LNCAP (cell line): ENCODE data around the gene FAM78A.

Source experiments
- TF ChIP-seq, protein P1 (sequence below): fragments of 450-650 bp; IDR thresholded peaks from 2 replicates; pipeline ENCODE4 v1.5.1; 2017; ENCODE audit warnings: mild to moderate bottlenecking

Gene FAM78A

DNA sequence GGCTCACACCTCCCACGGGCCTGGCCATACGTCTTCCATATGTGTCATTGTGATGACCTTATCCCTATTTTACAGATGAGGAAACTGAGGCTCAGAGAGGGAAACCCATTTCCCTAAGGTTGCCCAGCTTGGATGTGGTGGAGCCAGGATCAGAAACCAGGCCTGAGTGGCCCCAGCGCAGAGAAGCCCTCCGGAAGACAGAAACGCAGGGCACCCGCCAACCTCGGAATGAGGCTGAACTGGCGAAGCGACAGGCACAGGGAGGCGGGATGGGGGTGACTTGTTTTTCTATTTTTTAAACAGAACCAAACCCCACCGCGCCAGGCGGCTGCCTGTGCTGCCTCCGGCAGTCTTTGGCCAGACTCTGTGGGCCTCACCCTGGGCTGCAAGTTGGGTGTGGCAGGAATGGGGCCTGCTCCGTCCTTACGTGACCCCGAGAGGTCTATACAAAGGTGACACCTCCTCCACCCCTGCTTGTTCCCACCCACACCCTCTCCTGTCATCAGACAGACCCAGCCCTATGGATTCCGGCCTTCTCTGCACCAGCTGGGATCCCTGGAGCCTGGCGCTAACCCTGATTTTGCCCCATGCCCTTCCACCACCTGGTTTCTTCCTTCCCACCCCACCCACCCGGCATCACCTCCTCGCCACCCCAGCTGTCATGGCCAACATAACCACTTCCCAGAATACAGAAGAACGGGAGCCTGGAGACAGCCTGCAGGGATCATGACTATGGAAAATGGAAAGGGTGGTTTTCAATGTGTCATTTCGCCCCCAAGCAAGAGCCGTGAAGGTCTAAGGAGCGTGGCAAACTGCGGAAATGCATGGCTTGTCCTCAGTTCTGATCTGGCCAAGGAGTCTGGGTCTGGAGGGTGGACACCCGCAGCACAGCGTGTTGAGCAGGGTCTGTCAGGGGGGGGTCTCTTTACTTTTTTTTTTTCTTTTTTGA lies 36.8 kb upstream of the FAM78A start:
- TF ChIP-seq, protein P1, sequence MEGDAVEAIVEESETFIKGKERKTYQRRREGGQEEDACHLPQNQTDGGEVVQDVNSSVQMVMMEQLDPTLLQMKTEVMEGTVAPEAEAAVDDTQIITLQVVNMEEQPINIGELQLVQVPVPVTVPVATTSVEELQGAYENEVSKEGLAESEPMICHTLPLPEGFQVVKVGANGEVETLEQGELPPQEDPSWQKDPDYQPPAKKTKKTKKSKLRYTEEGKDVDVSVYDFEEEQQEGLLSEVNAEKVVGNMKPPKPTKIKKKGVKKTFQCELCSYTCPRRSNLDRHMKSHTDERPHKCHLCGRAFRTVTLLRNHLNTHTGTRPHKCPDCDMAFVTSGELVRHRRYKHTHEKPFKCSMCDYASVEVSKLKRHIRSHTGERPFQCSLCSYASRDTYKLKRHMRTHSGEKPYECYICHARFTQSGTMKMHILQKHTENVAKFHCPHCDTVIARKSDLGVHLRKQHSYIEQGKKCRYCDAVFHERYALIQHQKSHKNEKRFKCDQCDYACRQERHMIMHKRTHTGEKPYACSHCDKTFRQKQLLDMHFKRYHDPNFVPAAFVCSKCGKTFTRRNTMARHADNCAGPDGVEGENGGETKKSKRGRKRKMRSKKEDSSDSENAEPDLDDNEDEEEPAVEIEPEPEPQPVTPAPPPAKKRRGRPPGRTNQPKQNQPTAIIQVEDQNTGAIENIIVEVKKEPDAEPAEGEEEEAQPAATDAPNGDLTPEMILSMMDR, result no peak

DNA sequence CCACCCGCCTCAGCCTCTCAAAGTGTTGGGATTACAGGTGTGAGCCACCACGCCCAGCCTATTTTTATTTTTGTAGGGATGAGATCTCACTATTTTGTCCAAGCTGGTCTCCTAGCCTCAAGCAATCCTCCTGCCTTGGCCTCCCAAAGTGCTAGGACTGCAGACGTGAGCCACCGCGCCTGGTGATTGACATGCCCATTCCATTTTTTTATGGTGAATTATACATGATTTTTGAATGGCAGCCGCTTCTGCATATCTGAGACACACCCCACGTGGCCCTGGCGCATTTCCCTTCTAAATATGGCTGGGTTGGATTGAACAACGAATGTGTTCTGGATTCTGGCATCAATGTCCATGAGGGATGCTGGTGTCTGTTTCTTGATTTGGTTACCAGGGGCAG lies 35.9 kb upstream of the FAM78A start:
- TF ChIP-seq, protein P1, result no peak

DNA sequence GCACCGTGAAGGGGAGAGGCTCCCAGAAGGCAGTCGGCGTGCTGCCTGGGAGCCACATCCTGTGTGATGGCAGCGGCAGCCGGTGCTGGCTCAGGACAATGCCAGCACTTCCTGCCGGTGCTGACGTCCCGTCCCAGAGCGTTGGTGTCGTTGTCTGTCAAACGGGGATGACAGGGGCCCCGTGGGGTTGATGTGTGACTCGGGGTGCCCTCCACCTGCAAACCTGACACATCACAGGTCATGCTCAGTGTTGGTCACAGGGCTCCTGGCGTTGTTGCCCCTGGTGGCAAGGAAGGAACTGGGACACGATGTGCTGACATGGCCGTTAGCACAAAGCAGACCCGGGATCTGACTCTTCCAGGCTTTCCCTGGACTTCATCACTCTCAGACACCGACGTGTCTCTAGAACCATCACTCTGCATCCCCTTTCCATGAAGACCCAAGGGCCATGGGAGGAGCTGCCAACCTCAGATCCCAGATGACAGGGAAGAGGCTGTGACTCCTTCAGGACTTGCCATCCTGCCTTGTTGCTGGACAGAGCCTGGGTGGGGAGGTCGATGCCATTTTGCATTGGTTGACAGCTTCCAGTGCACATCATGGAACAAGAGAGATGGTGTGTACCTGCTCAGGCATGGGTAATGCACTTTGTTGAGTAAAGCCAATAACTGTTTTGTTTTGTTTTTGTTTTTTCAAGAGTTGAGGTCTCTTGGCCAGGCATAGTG lies 34.7 kb upstream of the FAM78A start:
- TF ChIP-seq, protein P1, result no peak

DNA sequence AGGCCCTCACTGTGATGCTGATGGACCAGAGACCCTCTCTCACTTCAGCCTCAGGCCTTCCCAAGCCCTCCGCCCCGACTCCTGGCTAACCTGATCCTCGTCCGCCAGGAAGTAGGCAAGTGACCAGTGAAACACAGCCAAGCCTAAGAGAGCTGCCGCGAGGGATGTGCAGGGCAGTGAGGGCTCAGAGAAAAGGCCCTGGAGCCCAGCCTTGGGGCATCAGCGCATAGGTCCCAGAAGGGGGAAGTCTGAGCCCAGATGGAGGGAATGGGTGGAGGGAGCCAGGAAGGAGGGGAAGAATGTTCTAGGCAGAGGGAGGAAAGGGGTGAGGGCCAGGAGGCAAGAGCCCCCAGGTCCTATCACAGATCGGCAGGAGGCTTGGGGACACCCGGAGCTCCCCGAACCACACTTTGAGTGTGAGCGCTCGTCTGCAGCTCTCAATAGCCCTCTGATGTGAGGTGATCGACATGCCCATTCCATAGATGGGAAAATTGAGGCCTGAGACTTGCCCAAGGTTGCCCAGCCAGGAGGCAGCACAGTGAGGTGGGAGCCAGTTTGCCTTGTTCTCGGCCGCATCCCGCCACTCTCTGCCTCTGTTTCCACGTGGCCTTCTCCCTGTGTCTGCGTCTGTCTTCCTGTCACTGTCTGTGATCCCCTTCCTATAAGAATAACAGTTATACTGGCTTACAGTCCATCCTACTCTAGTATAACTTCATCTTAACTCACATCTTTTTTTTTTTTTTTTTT lies 33.4 kb upstream of the FAM78A start:
- TF ChIP-seq, protein P1, result no peak

DNA sequence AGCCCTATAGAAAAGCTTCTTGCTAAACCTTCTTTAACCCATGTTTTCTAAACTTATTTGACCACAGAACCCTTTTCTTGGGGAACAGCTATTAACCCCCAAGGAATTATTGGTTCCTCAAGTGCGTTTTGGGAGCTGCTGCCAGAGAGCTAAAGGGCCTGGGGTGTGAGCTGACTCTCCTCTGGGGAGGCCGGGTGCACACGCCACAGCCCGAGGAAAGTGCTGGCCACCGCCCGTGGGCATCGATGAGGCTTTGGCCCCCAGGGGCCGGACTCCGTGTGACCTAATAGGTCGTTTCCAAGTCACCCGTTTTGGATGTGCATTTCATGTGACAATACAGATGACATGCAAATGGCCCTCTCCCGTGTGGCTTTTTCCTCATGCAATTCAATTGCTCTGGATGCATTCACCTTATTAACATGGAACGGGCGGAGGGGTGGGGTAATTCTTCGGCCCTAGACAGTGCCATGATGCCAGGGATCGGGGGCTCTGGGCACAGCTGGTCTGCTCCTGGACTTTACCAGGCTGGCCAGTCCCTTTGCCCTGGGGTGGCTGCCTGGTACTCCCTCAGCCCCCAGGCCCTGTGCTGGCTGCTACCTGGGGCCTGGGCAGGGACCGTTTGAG lies 32.7 kb upstream of the FAM78A start:
- TF ChIP-seq, protein P1, result no peak

DNA sequence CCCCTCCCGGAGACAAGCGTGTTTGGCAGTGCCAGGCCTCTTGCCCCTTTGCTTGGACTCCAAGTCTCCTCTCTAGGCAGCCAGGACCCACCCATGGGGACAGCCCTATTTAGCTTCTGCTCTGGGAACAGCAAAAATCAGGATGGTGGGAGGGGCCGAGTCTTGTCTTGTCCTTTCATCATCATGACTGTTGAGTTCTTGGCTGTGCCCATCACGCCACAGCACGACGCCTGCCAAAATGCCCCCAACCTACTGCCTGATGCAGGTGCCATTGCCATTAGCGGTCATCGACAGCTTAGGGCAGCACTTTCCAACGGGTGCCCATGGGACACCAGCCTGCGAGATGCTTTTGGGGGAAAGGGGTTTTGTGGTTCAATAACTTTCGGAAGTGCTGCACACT lies 32.1 kb upstream of the FAM78A start:
- TF ChIP-seq, protein P1, result no peak

DNA sequence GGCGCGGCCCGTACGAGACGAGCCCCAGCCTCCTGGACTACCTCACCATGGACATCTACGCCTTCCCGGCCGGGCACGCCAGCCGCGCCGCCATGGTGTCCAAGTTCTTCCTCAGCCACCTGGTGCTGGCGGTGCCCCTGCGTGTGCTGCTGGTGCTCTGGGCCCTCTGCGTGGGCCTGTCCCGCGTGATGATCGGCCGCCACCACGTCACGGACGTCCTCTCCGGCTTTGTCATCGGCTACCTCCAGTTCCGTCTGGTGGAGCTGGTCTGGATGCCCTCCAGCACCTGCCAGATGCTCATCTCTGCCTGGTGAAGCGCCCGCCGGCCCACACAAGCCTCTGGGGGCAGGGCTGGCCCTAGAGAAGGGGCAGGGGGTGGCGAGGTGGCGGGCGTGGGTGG lies 31.7 kb upstream of the FAM78A start:
- TF ChIP-seq, protein P1, result no peak
